GM19452 (cell line): ENCODE data around the gene C5orf52.
"Not testable (repeated sequence)": the region's sequence is repeated elsewhere in the genome, so short reads cannot be mapped to it uniquely, and the experiment has no call there.

Source experiments
- ATAC-seq: cut with Tn5 transposase; IDR thresholded peaks from one replicate; pipeline ENCODE4 v1.9.1; 2021; ENCODE audit not compliant: unreplicated experiment

The C5orf52 gene

DNA sequence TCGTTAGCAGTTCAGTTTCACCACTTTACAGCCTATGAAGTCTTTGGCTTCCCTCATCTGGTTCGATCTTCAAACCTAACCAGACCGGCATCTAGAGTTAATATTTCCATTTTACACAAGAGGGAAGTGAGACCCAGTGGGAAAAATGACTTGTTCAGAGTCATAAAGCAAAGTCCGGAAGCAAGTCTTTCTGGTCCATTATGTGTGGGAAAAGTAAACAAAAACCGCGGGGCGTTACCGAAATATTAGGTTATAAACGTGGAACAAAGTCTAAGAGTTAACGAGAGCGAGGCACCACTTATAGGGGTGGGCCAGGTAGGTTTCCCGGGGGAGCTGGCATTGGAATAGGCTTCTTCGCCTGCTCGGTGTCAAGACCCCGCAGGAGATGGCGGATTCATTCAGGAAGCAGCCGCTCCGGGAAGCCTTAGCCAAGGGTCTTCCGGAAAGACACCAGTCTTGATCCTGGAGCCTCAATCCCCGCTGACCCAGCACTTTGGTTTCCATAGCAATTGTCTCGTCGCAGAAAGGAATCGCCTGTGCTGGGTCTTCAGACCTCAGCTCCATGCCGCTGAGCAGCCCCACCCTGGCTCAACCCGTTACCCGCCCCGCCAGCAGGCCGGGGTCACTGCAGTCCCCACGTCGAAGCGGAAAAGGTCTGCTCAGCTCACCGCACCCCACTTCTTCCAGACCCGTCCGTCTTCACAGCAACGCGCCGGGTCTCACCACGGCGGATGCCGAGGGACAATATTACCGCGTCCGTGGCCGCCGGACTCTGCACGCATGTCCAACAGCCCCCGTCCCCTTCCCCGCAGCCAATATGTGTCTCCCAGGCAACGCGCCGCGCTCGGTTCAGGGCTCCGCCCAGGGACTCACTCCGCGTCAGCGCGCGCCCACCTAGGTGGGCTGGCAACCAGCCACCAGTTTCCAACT, at the start of gene C5orf52:
Gene C5orf52 (plus strand): TSS at position 872 of the 930 bp plus-strand sequence. CDS start 82 bp downstream, outside the sequence.
- no peak for ATAC-seq

DNA sequence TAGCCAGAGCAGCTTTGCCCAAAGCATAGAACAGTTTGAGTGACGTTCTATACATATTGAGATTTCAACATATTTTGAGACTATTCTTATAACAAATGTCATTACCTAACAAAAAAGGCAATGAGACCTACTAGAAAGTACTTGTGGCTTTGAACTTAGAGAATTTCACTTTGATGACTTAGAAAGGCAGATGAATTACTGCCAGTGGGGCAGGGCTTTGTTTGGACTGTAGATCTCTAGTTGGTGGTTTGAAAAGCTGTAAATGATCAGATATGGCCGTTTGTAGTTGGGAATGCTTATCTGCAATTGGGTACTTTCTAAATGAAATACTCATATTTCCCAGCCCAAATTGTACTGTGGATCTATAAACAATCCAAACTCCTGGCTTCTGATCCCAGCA, 47.2 kb upstream of the C5orf52 start:
- no peak for ATAC-seq

- no peak for ATAC-seq
Measured at GRCh38 chr5:157626831-157627230, 44.5 kb upstream of the C5orf52 start.

DNA sequence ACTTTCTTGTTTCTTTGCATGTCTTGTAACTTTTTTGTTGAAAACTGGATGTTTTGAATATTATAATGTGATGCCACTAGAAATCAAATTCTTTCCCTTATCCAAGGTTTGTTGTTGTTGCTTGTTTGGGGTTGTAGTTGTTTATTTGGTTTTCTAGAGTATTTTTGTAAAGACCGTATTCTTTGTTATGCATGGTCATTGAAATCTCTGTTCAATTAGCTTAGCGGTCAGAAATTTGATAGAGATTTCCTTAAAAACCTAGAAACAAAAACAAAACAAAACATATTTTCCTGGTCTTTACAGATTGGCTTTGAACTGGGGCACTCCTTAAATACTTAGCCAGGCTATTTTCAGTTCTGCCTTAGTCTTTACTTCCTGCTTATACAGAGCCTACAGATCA, 41.0 kb upstream of the C5orf52 start:
- ATAC-seq, result no peak

DNA sequence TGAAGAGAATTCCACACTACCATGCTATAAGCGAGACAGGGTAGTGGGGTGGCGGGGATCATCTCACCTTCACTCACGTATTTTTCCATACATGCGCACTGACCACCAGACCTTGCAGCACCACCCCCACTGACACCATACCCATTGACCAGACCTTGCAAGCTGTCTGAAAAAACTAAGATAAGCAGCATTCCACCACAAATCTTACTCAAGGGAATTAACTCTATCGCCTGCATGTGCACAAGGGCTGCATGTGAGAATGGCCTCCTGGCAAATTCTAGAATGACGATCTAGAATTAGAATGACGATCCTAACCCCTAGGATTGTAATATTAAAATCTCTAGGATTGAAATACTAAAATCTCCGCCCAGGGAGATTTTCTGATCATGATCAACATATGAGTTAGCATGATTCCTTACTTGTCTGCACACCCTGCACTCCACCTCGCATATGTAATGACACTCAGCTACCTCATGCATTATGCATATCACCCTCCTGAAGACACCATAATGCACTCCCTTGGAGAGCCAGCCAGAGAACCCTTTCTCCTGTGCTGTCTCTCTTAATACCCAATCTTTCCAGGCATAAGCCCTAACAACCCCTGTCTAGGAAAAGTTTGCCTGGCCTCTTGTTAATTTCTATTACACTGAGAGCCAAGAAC, 30.8 kb upstream of the C5orf52 start:
- no peak for ATAC-seq

GRCh38 chr5:157648275-157648990, 22.9 kb upstream of the C5orf52 start:
- no peak for ATAC-seq

DNA sequence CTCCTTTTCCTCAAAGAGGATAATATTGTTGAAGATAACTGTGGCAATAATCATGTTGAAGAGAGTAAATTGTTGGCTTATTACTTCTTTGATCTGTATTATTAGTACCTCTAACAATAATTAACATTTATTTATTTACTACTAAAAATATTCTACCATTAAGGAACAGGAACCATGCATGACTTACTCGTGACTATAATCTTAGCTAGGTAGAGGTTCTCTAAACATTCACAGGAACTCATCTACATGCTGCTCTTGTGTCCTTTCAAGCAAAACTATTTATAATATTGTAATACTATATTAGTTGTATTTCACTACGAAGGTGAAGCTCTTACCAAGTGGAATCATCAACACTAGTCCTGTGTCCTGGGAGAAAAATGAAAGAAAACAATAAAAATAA, 22.2 kb upstream of the C5orf52 start:
- no peak for ATAC-seq

DNA sequence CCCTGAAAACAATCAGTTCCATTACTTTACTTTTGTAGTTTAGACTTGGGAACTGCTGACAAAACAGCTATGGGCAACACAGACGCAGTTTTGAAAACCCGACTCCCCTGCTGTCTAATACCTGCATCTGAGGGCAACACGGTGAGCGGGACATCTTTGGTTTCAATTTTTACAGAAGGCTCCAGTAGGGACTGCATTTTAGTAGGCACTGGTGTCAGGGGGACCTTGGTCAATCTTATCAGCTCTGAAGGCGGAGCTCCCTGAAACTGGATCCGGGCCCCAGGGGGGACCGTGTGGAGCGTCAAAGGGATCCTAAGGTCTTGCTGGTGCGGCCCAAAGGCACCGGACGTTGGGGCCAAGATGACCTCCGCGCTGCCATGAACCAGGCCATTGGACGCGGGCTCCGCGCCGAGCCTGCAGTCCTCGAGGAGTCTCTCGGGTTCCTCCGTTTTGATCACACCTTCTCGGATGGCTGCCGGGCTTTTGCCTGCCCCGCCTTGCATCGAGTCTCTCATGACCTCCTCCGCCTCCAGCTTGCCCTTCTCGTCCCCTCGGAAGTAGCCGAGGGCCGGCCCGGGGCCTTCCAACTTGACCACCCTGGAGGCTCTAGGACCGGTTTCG, 20.2 kb upstream of the C5orf52 start:
- ATAC-seq, result peak; percentile 22

GRCh38 chr5:157651623-157652376, 19.5 kb upstream of the C5orf52 start:
- peak; percentile 89 for ATAC-seq

DNA sequence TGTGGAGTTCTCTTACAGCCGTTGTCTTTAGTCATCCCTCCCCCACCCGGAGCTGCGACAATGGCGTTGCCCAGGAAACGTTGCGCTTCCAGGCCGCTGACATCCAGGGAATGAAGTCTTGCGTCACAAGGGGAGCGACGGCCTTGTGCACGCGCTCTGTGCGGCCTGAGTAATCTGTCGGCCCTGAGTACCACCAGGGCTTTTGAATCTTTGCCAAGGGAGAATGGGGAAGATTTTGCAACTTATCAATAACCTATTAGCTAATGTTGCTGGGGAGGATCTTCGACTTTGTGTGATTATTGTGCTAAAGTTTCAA, 19.0 kb upstream of the C5orf52 start, which contains the start of gene SOX30:
Gene SOX30 (minus strand): TSS at position 62 of the 316 bp plus-strand sequence. CDS start 360 bp downstream, outside the sequence.
- ATAC-seq, result no peak

GRCh38 chr5:157657516-157657915, 13.8 kb upstream of the C5orf52 start:
- ATAC-seq, result no peak

DNA sequence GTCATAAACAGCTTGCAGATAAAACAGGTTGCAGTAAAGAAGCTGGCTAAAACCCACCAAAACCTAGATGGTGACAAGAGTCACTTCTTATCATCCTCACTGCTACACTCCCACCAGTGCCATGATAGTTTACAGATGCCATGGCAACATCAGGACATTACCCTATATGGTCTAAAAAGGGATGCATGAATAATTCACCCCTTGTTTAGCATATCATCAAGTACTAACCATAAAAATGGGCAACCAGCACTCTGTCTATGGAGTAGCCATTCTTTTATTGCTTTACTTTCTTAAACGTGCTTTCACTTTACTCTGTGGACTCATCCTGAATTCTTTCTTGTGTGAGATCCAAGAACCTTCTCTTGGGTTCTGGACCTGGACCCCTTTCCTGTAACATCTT, 12.4 kb upstream of the C5orf52 start:
- no peak for ATAC-seq

GRCh38 chr5:157659868-157660660, 11.3 kb upstream of the C5orf52 start:
- no peak for ATAC-seq

DNA sequence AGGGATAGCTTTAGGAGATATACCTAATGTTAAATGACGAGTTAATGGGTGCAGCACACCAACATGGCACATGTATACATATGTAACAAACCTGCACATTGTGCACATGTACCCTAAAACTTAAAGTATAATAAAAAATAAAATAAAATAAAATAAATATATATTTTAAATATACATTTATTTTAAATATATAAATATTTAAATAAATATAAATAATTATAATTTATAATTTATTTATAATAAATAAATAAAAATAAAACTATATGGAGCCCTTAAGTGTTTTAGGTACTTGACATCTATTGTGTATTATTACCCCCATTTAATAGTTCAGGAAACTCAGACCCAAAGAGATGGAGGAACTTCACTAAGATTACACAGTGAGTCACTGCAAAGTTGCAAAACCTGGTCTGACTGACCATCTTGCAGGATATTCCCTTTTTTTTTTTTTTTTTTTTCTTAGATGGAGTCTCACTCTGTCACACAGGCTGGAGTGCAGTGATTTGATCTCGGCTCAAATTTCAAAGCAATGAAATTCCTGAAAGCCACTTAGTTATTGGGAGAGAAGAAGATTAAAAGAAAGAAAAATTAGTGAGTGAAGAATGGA, 5.8 kb upstream of the C5orf52 start:
- no peak for ATAC-seq

DNA sequence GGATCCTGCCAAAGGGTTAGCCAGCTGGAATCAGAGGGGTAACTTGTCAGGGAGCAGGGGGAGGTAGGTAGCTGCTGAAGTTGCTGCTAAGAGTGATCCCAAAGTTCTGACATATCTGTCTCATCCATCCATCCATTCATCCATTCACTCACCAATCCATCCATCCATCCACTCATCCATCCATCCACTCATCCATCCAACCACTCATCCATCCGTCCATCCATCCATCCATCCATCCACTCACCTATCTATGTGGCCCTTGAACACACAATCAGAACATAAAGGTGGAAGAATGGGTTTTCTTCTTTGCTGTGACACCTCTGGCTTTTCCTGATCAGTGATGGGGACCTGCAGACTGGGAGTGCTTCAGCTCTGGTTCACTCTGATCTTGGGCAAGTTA, 3.0 kb upstream of the C5orf52 start:
- ATAC-seq, result no peak

DNA sequence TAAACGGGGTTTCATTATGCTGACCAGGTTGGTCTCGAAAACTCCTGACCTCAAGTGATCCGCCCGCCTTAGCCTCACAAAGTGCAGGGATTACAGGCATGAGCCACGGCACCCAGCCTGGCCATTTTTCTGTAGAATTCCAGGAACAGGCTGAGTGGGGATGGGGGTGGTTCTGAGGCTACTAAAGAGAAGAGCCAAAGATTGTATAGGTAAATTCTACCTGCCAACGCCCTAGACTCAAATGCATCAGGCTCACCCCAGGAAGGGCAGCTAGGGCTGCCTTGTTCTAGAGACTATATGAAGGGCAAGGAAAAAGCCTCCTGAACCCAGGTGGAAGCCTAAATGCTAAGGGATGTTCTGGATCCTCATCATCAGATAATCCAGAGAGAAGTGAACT, 1.6 kb upstream of the C5orf52 start:
- no peak for ATAC-seq

- ATAC-seq, result no peak
Measured at GRCh38 chr5:157671592-157672330, 428 bp downstream of the C5orf52 start.

GRCh38 chr5:157672976-157673375, 1.6 kb downstream of the C5orf52 start:
- no peak for ATAC-seq

- not testable (repeated sequence) for ATAC-seq
Measured at GRCh38 chr5:157674351-157674750, 3.0 kb downstream of the C5orf52 start.
